Activated CD4-positive, alpha-beta T cell treated with anti-CD3 and anti-CD28 coated beads, Interleukin-10, Interleukin-2, amounts not matched to agents 100 ng/mL and 50 ng/mL, durations not matched to agents 16 hours and 8 hours (primary cell): ENCODE results near the gene COA8.

Experiments used
- DNase-seq: peaks from one replicate; pipeline ENCODE4 v3.0.0-alpha.2; 2020

COA8 gene

DNA sequence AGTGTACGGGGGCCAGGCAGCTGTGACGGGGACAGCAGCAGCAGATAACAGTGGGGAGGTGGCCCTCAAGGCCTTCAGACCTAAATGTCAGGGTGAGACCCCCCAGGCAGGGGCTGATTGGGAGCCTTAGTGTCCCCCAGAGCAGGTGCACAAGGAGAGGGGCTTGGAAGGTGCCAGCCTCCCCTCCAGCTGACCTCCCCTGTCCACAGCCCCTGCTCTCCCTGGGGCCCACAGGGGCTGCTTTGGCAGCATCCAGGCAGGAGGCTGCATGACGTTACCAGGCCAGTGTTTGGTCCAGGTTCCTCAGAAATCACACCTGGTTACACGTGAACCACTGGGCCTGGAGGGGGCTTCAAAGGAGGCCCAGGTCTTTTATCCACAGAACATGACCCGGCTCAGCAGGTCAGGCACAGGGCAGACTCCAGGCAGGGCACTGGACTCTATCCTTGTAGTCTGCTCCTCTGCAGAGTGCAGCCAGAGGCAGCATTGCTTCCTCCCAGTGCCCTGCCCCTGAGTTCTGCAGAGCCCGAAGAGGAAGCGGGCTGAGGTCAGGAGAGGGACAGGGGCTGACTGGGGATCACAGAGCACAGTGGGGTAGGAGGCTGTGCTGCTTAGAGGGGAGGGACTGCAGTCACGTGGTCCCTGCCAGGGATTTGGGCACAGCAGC lies 36.4 kb upstream of the COA8 start:
- no peak for DNase-seq

- no peak for DNase-seq
These were observed 35.9 kb upstream of the COA8 start for GRCh38 chr14:103526914-103527248.

GRCh38 chr14:103527408-103528145 lies 35.2 kb upstream of the COA8 start:
- no peak for DNase-seq

GRCh38 chr14:103528146-103528586 lies 34.6 kb upstream of the COA8 start:
- DNase-seq, result no peak

- DNase-seq, result peak; percentile 83
These were observed 34.0 kb upstream of the COA8 start, which contains the start of gene TRMT61A for GRCh38 chr14:103528587-103529382. TSS of gene TRMT61A (plus strand) at chr14:103529196. CDS start at chr14:103529979, 783 bp downstream.

DNA sequence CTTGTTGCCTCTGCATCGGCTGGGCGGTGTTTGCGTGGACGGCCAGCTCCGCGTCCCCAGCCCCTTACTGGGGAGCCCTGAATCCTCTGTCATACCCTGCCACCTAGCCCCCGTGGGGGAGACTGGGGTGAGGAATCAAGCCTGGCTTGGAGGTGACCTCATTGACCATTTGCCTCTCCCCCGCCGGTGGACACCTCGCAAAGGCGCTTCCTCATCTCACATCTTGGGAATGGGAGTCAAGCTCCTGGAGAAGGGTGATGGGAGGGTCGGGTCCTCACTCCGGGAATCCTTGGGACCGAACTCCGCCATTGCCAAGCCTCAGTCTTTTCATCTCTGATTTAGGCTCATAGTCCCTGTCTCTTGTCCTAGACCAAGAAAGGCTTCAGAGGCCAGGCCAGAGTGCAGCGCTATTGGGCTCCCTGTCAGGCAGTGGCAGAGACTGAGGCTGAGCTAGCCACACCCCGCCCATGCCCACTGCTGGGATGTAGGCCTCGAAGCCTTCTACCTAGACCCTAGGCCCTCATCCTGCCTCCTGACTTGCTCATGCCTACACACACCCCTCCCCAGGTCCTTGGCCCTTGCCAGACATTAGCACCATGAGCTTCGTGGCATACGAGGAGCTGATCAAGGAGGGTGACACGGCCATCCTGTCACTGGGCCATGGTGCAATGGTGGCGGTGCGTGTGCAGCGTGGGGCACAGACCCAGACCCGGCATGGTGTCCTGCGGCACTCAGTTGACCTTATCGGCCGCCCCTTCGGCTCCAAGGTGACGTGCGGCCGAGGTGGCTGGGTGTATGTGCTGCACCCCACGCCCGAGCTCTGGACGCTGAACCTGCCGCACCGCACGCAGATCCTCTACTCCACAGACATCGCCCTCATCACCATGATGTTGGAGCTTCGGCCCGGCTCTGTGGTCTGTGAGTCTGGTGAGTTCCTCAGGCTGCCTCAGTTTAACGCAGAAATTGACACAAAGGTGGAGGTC lies 33.1 kb upstream of the COA8 start:
- no peak for DNase-seq

DNA sequence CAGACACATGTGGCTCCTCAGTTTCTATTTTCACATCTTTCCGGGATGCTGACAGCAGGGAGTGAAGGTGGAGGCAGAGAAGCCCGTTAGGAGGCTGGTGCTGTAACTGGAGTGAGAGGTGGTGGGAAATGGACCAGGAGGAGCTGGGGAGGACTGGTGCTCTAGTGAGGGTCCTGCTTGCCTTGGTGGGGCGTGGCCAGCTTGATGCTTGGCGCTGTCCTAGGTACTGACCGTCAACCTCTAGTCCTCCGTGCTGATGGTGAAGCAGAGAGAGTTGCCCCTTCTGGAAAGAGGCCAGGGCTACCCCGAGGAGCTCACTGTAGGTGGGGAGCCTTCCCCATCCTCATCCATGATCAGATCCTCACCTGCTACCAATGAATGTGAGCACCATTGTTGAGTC lies 32.4 kb upstream of the COA8 start:
- DNase-seq, result no peak

GRCh38 chr14:103530831-103531230 lies 31.9 kb upstream of the COA8 start:
- DNase-seq, result no peak

DNA sequence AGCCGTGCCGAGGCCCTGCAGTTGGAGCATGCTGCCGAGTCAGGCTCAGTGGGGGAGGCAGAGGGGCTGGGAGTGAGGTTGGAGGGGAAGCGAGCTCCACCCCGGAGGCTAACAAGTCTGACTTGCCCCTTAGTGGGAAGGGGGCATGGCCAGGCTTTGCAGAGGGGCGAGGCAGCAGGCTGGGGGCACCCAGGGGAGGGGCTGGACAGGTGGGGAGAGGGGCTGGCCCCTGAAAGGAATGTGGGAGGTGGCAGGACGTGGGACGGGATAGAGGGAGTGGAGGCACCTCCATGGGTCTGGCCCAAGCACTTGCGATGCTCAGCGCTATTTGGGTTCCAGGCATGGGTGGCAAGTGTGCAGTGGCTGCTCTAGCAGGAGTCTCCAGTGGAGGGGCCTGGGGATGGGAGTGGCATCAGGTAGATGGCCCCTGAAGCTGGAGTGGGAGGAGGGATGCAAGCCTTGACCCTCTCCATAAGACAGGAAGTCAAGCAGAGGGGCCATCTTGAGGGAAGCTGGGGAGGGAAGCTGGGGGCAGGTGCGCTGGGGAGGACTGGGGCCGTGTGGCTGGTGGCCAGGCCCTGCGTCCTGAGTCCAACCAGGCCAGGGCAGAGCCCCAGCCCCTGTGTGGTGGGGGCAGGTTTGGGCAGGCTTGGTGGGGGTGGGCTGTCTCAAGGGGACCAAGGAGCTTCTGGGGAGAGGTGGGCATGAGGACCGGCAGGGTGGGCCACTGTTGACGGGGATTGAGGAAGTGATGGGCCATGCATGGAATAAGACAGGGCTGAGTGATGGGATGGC lies 31.1 kb upstream of the COA8 start:
- DNase-seq, result no peak

DNA sequence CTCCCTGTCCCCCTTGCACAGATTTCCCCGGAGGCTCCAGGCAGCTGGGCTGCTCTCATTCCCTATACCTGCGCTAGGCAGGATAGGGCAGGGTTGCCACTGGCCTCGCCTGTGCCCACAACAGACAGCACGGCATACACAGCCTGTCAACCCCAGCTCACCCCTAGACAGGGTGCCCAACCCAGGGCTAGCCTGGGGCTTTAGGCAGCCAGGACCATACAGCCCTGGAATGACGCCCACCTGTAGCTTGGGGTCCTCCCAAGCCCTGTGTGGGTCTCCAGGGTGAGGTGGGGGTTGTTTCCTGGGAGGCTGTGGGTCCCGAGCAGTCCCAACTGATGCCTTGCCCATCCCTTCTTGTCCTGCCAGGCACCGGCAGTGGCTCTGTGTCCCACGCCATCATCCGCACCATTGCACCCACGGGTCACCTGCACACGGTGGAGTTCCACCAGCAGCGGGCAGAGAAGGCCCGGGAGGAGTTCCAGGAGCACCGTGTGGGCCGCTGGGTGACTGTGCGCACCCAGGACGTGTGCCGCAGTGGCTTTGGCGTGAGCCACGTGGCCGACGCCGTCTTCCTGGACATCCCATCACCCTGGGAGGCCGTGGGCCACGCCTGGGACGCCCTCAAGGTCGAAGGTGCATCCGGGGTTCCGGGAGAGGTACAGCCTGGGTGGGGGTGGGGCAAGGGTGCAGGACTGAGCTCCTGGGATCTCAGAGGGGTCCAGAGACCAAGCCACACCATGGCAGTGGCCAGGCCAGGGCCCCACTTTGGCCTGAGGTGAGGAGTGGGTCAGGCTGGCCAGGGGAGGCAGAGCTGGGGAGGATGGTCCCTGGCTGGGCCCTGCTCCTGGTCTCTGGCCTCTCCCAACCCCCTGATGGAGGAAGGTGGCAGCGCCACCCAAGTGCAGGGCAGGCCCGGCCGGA lies 30.3 kb upstream of the COA8 start:
- no peak for DNase-seq

DNA sequence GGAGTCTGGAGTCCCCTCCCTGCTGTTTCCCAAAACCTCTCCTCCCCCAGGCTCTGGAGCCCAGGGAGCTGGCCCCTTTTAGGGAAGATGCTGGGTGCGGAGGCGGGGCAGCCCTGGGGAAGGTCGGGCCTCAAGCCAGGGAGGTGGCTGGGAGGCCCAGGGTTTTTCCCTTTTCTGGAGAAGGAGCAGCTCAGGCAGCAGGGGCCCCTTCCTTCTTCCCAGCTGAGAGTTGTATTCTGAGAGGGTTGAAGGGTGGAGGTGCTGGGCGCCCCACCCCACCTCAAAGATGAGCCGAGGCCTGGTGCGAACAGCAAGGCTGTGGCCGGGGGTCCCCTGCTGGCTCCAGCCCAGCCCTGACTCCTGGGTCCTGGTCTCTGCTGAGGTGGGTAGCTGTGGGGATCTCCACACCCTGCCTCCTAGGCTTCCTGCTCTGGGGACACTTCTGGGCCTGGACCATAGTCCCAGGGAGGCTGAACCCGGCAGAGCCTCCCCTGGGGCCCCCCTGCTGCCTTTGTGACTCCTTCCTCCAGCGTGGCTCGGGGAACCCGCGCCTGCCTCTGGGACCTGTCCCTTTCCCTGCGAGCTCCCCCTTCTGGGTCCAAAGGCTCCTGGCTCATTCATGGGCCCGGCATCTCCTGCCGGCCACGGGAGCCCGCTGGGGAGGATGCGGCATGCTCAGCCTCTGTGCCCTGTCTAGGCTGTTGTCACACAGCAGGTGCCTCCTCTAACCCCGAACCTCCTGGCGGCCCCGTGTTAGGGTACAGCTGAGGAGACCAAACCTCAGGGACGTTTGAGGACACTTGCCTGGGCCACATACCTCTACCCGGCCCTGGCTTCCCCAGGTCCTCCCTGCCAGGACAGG lies 29.4 kb upstream of the COA8 start:
- no peak for DNase-seq

- no peak for DNase-seq
These were observed 28.7 kb upstream of the COA8 start for GRCh38 chr14:103533999-103534575.

- no peak for DNase-seq
These were observed 28.1 kb upstream of the COA8 start for GRCh38 chr14:103534576-103535061.

- DNase-seq, result no peak
These were observed 27.5 kb upstream of the COA8 start for GRCh38 chr14:103535081-103535890.

- DNase-seq, result no peak
These were observed 26.7 kb upstream of the COA8 start for GRCh38 chr14:103535891-103536565.

DNA sequence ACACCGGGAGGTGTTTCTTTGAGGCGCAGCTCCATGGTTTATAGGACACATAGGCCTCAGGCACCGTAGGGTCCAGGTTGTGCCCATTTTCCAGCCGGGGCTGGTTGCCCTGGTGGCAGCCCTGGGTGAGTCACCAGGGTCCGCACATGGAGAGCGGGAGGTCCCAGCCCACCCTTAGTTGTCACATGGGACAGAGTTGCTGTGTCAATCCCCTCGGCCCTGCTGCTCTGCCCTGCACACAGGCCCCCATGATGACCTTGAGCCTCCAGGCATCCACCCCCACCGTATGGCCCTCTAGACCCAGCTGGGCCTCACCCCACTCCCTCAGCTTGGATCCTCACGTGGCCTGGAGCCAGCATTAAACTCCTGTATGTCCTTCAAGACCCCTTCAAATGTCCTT lies 26.1 kb upstream of the COA8 start:
- no peak for DNase-seq
